Liver (tissue), 3 donors: ENCODE data around the gene RNF8.

Experiments
- CTCF ChIP-seq: fragments of 150-350 bp; IDR thresholded peaks from 2 replicates; pipeline ENCODE4 v1.5.1; 2017; ENCODE audit warnings: improper control_type of control experiment, low read depth, low read length; ENCODE audit not compliant: missing input control
- FOXA2 ChIP-seq: IDR thresholded peaks from 2 replicates; pipeline ENCODE4 v1.6.1; 2016; ENCODE audit warnings: antibody characterized with exemption
- GABPA ChIP-seq, 2 donors: IDR thresholded peaks in 1 of 2; conservative IDR thresholded peaks in 1 of 2; 2 replicates each; pipeline ENCODE4 v1.6.1; 2016; ENCODE audit warnings: antibody characterized with exemption in 2 of 2, mild to moderate bottlenecking in 1 of 2, moderate library complexity in 1 of 2
- HNF4A ChIP-seq, 2 donors: conservative IDR thresholded peaks; 2 replicates each; pipeline ENCODE4 v1.6.1; 2016; ENCODE audit warnings: antibody characterized with exemption in 2 of 2, mild to moderate bottlenecking in 2 of 2
- HNF4G ChIP-seq: IDR thresholded peaks from 2 replicates; pipeline ENCODE4 v1.6.1; 2016; ENCODE audit warnings: antibody characterized with exemption
- JUND ChIP-seq, 2 donors: IDR thresholded peaks; 2 replicates each; pipeline ENCODE4 v1.6.1; 2016; ENCODE audit warnings: antibody characterized with exemption in 2 of 2
- MAX ChIP-seq: IDR thresholded peaks from 2 replicates; pipeline ENCODE4 v1.6.1; 2016; ENCODE audit warnings: antibody characterized with exemption
- RAD21 ChIP-seq, 2 donors: IDR thresholded peaks; 2 replicates each; pipeline ENCODE4 v1.6.1; 2016; ENCODE audit warnings: antibody characterized with exemption in 2 of 2, mild to moderate bottlenecking in 2 of 2
- REST ChIP-seq: IDR thresholded peaks from 2 replicates; pipeline ENCODE4 v1.6.1; 2016; ENCODE audit warnings: antibody characterized with exemption, mild to moderate bottlenecking
- TAF1 ChIP-seq: conservative IDR thresholded peaks from 2 replicates; pipeline ENCODE4 v1.6.1; 2016; ENCODE audit warnings: antibody characterized with exemption, mild to moderate bottlenecking
- YY1 ChIP-seq: IDR thresholded peaks from 2 replicates; pipeline ENCODE4 v1.6.1; 2016; ENCODE audit warnings: antibody characterized with exemption, mild to moderate bottlenecking
- ZBTB33 ChIP-seq: IDR thresholded peaks from 2 replicates; pipeline ENCODE4 v1.6.1; 2016; ENCODE audit warnings: antibody characterized with exemption
- donor health status: healthy.
- donor health status: healthy.

GRCh38 chr6:37389857-37390256, 36.1 kb downstream of the RNF8 start:
- TF ChIP-seq CTCF (no peak), TAF1 (no peak), REST (no peak), JUND (IDR thresholded peaks at IDR 0.05) (no peak), YY1 (no peak), FOXA2 (no peak), RAD21 (IDR thresholded peaks at IDR 0.05) (no peak), MAX (no peak), GABPA (IDR thresholded peaks at IDR 0.05 in 1 of 2, conservative IDR thresholded peaks at IDR 0.05 in 1 of 2) (no peak), HNF4G (no peak), ZBTB33 (no peak), HNF4A (conservative IDR thresholded peaks at IDR 0.05) (no peak)
